ENCODE results near the gene MESP2.

Gene MESP2

DNA sequence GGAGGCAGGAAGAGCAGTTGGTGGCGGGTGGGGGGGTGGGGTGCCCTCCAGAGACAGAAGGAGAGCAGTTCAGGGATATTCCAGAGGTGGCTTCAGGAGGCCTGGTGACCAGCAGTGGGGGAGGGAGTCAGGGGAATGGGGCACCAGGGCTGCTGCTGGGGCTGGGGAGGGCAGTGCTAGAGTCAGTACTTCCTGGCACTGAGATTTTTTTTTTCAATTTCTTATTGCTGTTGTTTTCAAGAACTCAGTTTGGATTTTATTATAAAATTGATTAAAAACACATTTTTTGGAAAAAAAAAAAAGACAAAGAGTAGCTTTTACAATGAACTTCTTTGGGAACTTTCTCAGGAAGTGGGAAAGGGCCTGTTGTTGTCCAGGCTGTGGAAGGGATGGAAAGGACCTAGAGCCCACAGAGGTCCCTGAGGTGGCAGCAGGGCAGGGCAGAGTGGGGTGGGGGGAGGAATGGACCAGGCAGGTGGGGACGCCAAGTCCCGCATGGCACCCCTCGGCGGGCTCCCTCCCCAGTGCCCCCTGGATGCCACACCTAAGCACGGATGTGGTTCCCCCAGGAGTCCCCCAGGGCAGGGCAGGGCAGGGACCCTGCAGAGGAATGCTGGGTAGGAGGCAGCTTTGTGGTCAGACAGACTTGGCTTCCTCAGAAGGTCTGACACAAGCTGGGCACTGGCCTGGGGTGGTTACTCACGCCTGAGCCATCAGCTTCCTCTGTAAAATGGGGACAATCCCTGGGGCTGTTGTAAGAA lies 47.0 kb downstream of the MESP2 start:
- Mint-ChIP-seq H3K27me3 (peaks cover 43% of the 10 kb centered on the region), H3K36me3 (no peaks in the 10 kb centered on the region)

DNA sequence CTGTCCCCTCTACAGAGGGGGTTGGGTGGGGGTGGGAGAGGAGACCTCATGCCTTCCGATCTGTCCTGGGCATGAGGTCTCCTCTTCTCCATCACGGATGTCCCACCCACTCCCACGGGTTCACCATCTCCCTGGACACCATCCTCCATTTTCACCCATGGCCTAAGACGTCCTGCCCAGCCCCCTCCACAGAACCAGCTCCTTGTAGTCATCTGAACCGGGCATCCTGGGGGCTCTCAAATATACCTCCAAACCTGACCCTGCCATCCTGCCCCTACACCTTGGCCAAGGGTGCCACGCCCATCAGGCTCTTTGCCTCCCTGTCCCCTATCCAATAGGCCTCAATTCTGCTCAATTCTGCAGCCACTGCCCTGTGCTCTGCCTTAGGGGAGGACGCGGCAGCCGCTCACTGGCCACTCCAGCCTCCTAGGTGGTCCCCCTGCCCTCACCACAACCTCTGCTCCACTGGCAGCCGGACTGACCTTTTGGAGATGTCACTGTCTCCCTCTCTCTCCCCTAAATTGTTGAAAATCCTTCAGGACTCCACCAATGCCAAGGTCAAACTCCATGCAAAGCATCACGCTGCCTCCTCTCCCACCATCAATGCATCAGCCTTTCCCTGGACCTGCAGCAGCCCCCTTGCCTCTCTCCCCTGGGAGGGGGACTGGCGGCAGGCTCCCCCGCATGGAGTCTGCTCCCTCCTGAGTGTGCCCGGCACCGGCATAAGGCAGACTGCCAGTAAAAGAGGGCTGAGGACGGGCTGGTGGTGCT lies 47.9 kb downstream of the MESP2 start:
- no peaks in the 10 kb centered on the region for H3K36me3 Mint-ChIP-seq
- no peak for ATAC-seq
- H3K4me1 Mint-ChIP-seq = peaks cover 39% of the 10 kb centered on the region
- H3K9me3 Mint-ChIP-seq = no peaks in the 10 kb centered on the region
- no peak overlapping the region for H3K4me3 Mint-ChIP-seq
- H3K27ac Mint-ChIP-seq = no peak overlapping the region
- peaks cover 43% of the 10 kb centered on the region for H3K27me3 Mint-ChIP-seq

More for the DNA sequence above, 47.0 kb downstream of the MESP2 start:
- Mint-ChIP-seq H3K9me3 (no peaks in the 10 kb centered on the region), H3K27ac (no peak overlapping the region), H3K4me1 (peaks cover 39% of the 10 kb centered on the region), H3K4me3 (no peak overlapping the region)
- ATAC-seq = no peak

DNA sequence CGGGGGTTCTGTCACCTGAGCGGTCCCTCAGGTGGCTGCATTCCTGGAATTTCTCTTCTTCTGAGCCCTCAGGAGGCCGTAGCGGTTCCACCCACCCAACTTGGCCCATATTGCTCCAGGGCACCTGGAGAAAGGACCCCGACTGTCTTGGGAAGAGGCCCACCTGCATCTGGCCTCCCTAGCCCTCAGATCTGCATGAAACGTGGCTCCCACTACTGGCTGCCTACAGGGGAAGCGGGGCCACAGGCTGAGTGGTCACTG lies 48.4 kb downstream of the MESP2 start:
- no peaks in the 10 kb centered on the region for H3K9me3 Mint-ChIP-seq
- no peak for ATAC-seq
- peaks cover 43% of the 10 kb centered on the region for H3K27me3 Mint-ChIP-seq
- no peak overlapping the region for H3K27ac Mint-ChIP-seq
- H3K4me3 Mint-ChIP-seq = no peak overlapping the region
- H3K4me1 Mint-ChIP-seq = peaks cover 39% of the 10 kb centered on the region
- no peaks in the 10 kb centered on the region for H3K36me3 Mint-ChIP-seq

DNA sequence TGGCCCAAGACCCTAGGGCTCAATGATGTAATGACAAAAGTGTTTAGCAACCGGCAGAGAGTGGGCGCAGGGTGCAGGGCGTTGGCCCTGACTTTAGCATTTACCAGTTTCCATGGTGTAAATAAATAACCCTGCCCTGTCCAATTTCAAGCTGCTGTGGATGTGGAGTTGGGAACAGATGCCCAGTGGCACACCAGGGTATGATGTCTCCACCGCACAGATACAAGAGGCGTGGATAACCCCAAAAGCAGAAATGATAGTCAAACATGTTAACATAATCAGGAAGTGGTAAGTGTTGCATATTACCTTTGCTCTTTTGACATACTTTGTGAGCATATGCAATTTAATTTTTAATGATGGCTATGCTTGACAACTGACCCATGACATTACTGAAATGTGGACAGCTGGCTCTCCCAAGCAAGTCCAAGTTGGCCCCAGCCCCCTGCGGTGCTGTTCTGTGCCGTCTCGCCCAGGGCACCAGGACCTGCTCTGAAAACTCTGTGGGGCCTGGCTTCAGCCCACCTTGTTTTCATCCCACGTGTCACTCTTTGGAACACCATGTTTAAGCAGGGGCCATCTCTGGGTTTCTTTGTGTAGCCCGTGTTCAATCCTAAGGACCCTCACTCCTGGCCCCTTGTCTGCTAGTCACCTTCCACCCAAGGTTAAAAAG lies 49.3 kb downstream of the MESP2 start:
- Mint-ChIP-seq H3K9me3 (no peaks in the 10 kb centered on the region), H3K4me1 (peaks cover 39% of the 10 kb centered on the region), H3K27me3 (peaks cover 39% of the 10 kb centered on the region), H3K4me3 (no peak overlapping the region), H3K36me3 (no peaks in the 10 kb centered on the region), H3K27ac (no peak overlapping the region)
- peak; percentile 70 for ATAC-seq

DNA sequence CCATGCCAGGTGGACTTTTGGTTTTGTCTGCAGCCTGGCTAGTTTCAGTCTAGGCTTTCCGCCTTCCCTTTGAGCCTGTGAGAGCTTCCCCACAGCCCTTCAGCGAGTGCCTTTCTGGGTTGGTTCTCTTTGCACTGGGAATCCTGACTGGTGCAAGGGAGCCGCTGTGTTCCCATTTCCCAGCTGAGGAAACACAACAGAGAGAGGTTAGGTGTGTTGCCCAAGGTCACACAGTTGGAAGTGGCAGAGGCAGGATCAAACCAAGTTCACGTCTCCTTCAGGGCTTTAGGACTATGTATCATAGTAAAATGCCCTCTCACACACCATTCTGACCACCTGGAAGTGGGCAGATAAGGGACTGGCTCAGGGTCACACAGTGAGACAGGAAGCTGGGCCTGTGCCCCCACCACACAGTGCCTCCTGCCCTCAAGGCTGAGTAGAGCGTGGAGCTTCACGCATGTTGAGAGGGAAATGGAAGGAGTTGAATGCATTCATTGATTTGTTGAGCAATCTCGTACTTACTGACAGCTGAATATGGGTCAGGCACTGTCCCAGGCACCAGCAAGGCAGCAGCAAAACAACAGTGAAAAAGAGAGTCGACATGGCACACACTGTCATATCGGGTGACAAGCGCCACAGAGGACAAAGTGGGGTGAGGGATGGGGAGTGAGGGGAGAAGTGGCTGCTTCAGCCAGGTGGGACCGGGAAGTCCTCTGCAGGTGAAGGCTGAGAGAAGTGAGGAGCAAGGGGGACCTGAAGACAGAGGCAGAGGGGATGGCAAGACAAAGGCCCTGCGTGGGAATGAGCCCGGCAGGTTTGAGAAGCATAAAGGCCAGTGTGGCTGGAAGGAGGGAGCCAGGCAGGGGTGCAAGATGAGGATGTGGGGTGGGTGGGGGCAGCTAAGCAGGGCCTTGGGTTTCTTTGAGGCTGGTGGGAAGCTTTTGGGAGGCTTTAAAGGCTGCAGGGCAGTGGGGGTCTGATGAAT lies 50.8 kb downstream of the MESP2 start:
- H3K27ac Mint-ChIP-seq = peak overlapping the region; percentile 42
- H3K36me3 Mint-ChIP-seq = no peaks in the 10 kb centered on the region
- H3K27me3 Mint-ChIP-seq = peaks cover 24% of the 10 kb centered on the region
- ATAC-seq = no peak
- no peaks in the 10 kb centered on the region for H3K9me3 Mint-ChIP-seq
- no peak overlapping the region for H3K4me3 Mint-ChIP-seq
- H3K4me1 Mint-ChIP-seq = peaks cover 28% of the 10 kb centered on the region

DNA sequence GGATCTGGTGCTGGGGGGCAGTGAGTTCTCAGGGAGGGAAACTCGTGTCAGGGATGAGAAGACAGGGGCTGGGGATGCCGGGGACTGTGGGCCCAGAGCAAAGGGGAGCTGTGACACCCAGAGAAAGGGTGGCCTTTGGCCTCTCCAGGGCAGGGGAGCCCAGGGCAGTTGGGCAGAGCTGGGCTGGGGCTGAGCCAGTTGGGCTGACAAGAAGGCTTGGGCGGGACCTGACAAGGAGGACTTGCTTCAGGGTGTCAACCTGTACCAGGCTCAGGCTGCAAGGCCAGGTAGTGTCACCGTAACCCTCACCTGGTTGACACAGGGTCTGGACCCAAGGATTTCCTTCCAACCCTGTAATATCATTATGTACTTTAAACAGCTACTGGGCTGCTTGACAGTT lies 51.7 kb downstream of the MESP2 start:
- Mint-ChIP-seq H3K9me3 (no peaks in the 10 kb centered on the region), H3K27ac (no peak overlapping the region), H3K4me3 (no peak overlapping the region), H3K4me1 (peaks cover 21% of the 10 kb centered on the region), H3K36me3 (peaks cover 3% of the 10 kb centered on the region), H3K27me3 (peaks cover 15% of the 10 kb centered on the region)
- no peak for ATAC-seq

Measured in stimulated activated memory B cell treated with anti-CD40 and anti-IgM and Interleukin-4, amounts not matched to agents 10 μg/mL and 1 μg/mL and 100 μg/mL, for 72 hours (primary cell).